Measurements from ENCODE around the gene ERVMER34-1.
A peak's percentile ranks its signal among the peaks of the same experiment; 100 is the strongest.

Gene ERVMER34-1

GRCh38 chr4:52750819-52751486, at the start of gene ERVMER34-1:
ERVMER34-1 (minus strand) TSS chr4:52751425; CDS start chr4:52745520, 5,905 bp downstream.
- DNase-seq (ENCODE audit: low read depth in 2 of 2) = no peak

- no peak for DNase-seq (ENCODE audit: low read depth in 2 of 2)
Observed at GRCh38 chr4:52799813-52800212, 48.6 kb upstream of the ERVMER34-1 start.

DNA sequence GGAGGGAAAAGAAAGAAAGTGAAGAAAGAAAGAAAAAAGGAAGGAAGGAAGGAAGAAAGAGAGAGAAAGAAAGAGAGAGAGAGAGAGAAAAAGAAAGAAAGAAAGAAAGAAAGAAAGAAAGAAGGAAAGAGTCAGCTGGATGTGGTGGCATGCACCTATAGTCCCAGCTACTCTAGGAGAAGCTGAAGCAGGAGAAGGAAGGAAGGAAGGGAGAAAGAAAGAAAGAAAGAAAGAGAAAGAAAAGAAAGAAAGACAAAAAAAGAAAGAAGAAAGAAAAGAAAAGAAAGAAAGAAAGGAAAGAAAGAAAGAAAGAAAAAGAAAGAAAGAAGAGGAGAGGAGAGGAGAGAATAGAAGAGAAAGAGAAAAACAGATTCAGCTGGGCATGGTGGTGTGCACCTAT, 44.3 kb upstream of the ERVMER34-1 start:
- no peak for DNase-seq (ENCODE audit: low read depth in 2 of 2)

DNA sequence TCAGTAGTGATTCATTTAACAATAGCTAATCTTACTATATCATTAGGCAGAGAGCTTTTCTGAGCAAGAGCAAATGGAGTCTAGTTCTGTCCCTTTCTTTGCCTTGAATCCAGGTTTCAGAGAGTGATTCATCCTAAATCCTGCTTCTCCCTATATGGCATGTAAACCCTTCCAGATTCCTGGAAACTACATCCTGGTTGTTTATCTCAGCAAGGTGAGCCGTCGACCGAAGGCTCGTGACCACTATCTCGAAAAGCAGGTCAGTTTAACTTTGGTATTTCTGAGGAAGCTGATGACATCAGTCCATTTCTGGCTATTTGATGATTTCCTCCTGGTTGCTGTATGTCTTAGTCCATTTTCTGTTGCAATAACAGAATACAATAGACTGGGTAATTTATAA, 40.7 kb upstream of the ERVMER34-1 start:
- no peak for DNase-seq (ENCODE audit: low read depth in 2 of 2)

- no peak for DNase-seq (ENCODE audit: low read depth in 2 of 2)
Observed at GRCh38 chr4:52789774-52790173, 38.5 kb upstream of the ERVMER34-1 start.

DNA sequence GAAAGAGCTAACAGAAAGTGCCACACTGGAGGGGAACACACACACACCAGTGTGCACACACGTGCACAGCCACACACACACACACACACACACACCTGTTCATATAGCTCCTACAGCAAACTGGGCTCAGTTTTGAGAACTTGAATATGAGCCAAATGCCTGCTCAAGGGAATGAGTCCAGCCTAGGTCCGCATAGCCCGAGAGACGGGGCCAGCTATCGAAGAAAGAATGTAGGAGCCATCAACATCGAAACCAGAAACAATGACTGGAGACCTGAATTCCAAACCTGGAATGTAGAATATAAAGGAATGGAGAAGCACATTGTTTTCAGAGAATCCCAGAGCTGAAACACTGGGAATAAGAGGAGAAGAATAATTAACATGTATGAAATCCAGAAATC, 37.6 kb upstream of the ERVMER34-1 start:
- DNase-seq (ENCODE audit: low read depth in 2 of 2) = no peak

DNA sequence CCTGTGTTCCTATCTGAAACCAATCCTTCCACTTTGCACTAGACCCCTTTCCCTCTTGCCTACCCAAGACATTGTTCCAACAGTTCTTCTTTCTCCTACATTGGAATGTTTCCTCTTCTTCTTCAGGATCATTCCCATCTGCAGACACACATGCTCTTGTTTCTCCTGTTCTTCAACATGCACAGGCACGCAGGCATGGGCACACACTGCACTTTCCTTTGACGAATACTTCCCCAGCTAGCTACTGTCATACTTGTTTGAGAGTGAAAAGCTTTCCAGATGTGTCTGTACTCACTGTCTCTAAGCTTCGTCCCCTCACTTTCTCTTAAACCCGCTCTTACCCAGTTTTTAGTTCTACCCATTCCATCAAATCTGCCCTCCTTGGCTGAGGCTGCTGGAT, 31.8 kb upstream of the ERVMER34-1 start:
- DNase-seq (ENCODE audit: low read depth in 2 of 2) = no peak

DNA sequence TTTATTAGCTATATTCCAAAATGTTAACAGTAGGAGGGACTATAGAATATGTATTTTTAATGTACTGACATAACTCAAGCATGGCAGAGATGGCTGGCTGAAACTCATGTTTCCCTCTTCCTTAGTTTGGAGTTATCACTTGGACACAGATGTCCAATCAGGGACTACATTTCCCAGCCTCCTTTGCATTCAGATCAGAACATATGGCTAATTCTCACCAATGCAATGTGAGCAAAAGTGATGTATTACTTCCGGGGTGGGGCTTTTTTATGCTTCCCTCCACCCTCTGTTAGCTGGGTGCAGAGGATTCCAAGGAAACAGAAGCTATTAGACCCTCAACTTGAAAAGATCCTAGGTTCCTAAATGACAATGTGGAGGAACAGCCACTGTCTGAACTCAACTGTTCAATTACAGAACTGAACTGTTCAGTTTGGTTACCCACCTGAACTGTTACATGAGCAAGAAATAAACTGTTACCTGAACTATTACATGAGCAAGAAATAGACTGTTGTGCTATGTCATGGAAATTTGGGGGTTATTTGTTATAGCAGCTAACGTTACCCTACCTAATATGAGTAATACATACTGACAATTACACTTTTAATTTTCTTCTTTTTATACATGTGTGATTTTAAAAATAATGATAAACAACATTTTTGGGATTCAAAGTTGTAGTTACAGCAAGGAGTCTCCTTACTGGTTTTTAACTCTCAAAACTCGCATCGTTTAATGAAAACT, 29.6 kb upstream of the ERVMER34-1 start:
- no peak for DNase-seq (ENCODE audit: low read depth in 2 of 2)

GRCh38 chr4:52780206-52780605, 29.0 kb upstream of the ERVMER34-1 start:
- DNase-seq (ENCODE audit: low read depth in 2 of 2) = no peak

- DNase-seq (ENCODE audit: low read depth in 2 of 2) = no peak
Observed at GRCh38 chr4:52760256-52760655, 9.0 kb upstream of the ERVMER34-1 start.

- no peak for DNase-seq (ENCODE audit: low read depth in 2 of 2)
Observed at GRCh38 chr4:52755426-52755825, 4.2 kb upstream of the ERVMER34-1 start.

DNA sequence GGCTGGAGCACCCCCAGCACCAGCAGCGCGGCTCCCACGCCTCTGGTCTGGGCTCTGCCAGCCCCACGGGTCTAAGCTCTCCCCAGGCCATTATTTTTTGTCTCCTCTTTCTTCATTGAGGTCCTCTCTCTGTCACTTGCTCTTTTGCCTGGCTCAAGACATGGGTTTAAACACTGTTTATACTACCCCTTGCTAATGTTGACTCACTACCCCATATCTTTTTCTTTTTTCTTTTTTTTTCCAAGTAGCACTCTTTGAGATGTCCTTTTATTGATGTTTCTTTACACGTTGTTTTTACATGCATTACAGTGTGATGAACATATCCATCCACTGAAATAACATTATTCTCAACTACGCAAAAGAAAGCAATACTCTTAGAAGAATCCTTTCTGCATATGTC, 1.7 kb upstream of the ERVMER34-1 start:
- DNase-seq (ENCODE audit: low read depth in 2 of 2) = no peak

DNA sequence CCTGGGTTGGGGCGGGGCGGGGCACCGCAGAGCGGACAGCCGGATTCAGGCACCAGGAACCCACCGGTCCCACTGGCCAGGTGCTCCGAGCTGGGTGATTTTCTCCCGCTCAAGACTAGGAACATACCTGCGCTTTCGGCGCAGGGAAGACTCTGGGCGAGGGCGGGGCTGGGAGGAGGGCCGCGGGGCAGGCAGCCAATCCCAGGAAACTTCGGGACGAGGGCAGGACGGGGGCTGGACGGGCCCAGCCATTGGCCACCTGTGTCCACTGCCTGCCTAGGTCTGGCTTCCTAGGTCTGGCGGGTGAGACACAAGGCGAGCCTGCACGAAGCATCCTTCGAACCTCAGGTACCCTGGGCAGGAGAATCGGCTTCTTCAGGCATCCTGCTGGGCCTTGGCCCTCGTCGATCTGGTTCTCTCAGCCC, 274 bp upstream of the ERVMER34-1 start:
- DNase-seq (ENCODE audit: low read depth in 2 of 2) = no peak

DNA sequence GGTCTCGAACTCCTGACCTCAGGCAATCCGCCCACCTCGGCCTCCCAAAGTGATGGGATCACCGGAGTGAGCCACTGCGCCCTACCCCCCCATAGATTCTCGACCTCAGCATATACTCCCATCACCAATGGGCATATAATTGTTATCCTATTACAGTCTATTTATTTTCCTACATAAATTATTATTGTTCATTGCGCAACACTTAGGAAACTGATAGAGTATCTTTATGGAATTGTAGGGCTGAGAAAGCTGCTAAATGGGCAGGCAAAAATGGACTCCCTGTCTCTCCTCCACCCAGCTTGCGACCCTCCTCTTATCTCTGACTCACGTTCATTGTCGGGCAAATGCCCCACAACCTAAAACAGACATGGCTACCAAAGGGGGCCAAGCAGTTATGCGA, 1.0 kb downstream of the ERVMER34-1 start:
- no peak for DNase-seq (ENCODE audit: low read depth in 2 of 2)

GRCh38 chr4:52748432-52748831, 2.8 kb downstream of the ERVMER34-1 start:
- DNase-seq (ENCODE audit: low read depth in 2 of 2) = no peak

- no peak for DNase-seq (ENCODE audit: low read depth in 2 of 2)
Observed at GRCh38 chr4:52744588-52744987, 6.6 kb downstream of the ERVMER34-1 start.

GRCh38 chr4:52743444-52744019, 7.7 kb downstream of the ERVMER34-1 start:
- DNase-seq (ENCODE audit: low read depth in 2 of 2) = no peak

DNA sequence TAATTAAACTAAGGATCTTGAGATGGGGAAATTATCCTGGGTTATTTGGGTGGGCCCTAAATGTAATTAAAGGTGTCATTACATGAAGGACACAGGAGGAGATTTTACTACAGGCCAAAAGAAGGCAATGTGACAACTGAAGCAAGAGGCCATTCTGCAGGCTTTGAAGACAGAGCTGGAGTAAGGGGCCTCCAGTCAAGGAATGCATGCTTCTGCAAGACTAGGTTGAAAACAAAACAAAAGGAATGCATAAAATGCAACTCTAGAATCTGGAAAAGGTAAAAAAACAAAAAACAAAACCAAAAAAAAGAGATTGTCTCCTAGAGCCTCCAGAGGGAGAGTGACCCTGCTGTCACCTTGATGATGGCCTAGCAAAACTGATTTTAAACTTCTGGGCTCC, 21.6 kb downstream of the ERVMER34-1 start:
- DNase-seq (ENCODE audit: low read depth in 2 of 2) = no peak

- DNase-seq (ENCODE audit: low read depth in 2 of 2) = no peak
Observed at GRCh38 chr4:52728691-52729240, 22.5 kb downstream of the ERVMER34-1 start.

GRCh38 chr4:52726826-52727580, 24.2 kb downstream of the ERVMER34-1 start:
- DNase-seq (ENCODE audit: low read depth in 2 of 2) = no peak

GRCh38 chr4:52721968-52722815, 29.0 kb downstream of the ERVMER34-1 start:
- DNase-seq (ENCODE audit: low read depth in 2 of 2) = peak; percentile 82 to 85
